ENCODE results near the gene TNFAIP3. TPM values are rescaled to one million over a fixed set of nuclear protein-coding genes. Genes with fewer than 3 reads are reported as not detected.

The TNFAIP3 gene
- total RNA-seq, 4 donors from 2014 or later = 21.6 to 48.4 (median 32.8) TPM

GRCh38 chr6:137849181-137849980, 17.7 kb upstream of the TNFAIP3 start:
- Histone ChIP-seq H3K9me3 (no peaks in the 10 kb centered on the region), H3K27me3 (no peaks in the 10 kb centered on the region), H3K27ac (no peak overlapping the region), H3K36me3 (no peaks in the 10 kb centered on the region), H3K4me3 (no peak overlapping the region), H3K4me1 (peaks cover 0 to 17% (median 0%) of the 10 kb centered on the region in 4 donors)
- 37 to 43% methylated on average over 4 of the region's 4 CpGs for WGBS, 2 donors
- TF ChIP-seq POLR2A (IDR thresholded peaks at IDR 0.05) (no peak), EP300 (IDR thresholded peaks at IDR 0.05) (no peak), CTCF (IDR thresholded peaks at IDR 0.05) (no peak)
- no peak for DNase-seq (ENCODE audit: low spot score in 2 of 2)

- Histone ChIP-seq H3K9me3 (no peaks in the 10 kb centered on the region), H3K27ac (no peak overlapping the region), H3K27me3 (no peaks in the 10 kb centered on the region), H3K36me3 (no peaks in the 10 kb centered on the region), H3K4me1 (peaks cover 0 to 17% (median 0%) of the 10 kb centered on the region in 4 donors), H3K4me3 (no peak overlapping the region)
- no peak for DNase-seq (ENCODE audit: low spot score in 2 of 2)
- TF ChIP-seq EP300 (IDR thresholded peaks at IDR 0.05) = no peak
- no peak for TF ChIP-seq POLR2A (IDR thresholded peaks at IDR 0.05)
- no peak for TF ChIP-seq CTCF (IDR thresholded peaks at IDR 0.05)
- 75 to 81% methylated on average over 5 of the region's 5 CpGs for WGBS, 2 donors
These were observed 16.9 kb upstream of the TNFAIP3 start for GRCh38 chr6:137849981-137850714.

GRCh38 chr6:137850816-137851602, 16.1 kb upstream of the TNFAIP3 start:
- 90 to 95% methylated on average over 4 of the region's 4 CpGs for WGBS, 2 donors
- Histone ChIP-seq H3K9me3 (no peaks in the 10 kb centered on the region), H3K4me3 (no peak overlapping the region), H3K27ac (no peak overlapping the region), H3K4me1 (peaks cover 0 to 17% (median 0%) of the 10 kb centered on the region in 4 donors), H3K27me3 (no peaks in the 10 kb centered on the region), H3K36me3 (no peaks in the 10 kb centered on the region)
- DNase-seq (ENCODE audit: low spot score in 2 of 2) = no peak
- TF ChIP-seq CTCF (IDR thresholded peaks at IDR 0.05) = no peak
- TF ChIP-seq EP300 (IDR thresholded peaks at IDR 0.05) = no peak
- no peak for TF ChIP-seq POLR2A (IDR thresholded peaks at IDR 0.05)

GRCh38 chr6:137851669-137852068, 15.4 kb upstream of the TNFAIP3 start:
- Histone ChIP-seq H3K9me3 (no peaks in the 10 kb centered on the region), H3K27me3 (no peaks in the 10 kb centered on the region), H3K27ac (no peak overlapping the region), H3K4me3 (no peak overlapping the region), H3K36me3 (no peaks in the 10 kb centered on the region), H3K4me1 (peaks cover 0 to 17% (median 0%) of the 10 kb centered on the region in 4 donors)
- TF ChIP-seq POLR2A (IDR thresholded peaks at IDR 0.05) = no peak
- TF ChIP-seq CTCF (IDR thresholded peaks at IDR 0.05) = no peak
- no peak for TF ChIP-seq EP300 (IDR thresholded peaks at IDR 0.05)
- 93 to 97% methylated on average over 3 of the region's 3 CpGs for WGBS, 2 donors
- DNase-seq (ENCODE audit: low spot score in 2 of 2) = no peak

All from tibial nerve (tissue), 4 donors.